GM12878 (cell line): Measurements from ENCODE around the gene BPNT1. TPM values are rescaled to one million over a fixed set of nuclear protein-coding genes. Genes with fewer than 3 reads are reported as not detected.

Source experiments
- ATAC-seq: fragments of 200-7000 bp; cut with Tn5 transposase; 3 replicates; pipeline ENCODE4 v1.9.1; 2020; ENCODE audit warnings: mild to moderate bottlenecking, moderate library complexity
- BruUV-seq: library from RNA; stranded (reverse); fragments of 400-500 nt; replicated peaks from 2 replicates; lab custom pipeline; 2021; lab: Mats Ljungman, UMichigan
- CTCF ChIA-PET: fragments of 300-600 bp; sonication (Branson Sonifier 250); formaldehyde crosslinking; extraction: SDS; loops from one replicate; lab custom pipeline; 2021; ENCODE audit warnings: inconsistent platforms; lab: Yijun Ruan, JAX
- POLR2A ChIA-PET: fragments of 350-600 bp; formaldehyde crosslinking; extraction: SDS; loops from one replicate; lab custom pipeline; 2021; ENCODE audit warnings: inconsistent platforms; lab: Charles Lee
- RAD21 ChIA-PET: fragments of 300-600 bp; sonication (Branson Sonifier 250); formaldehyde crosslinking; loops from one replicate; lab custom pipeline; 2023; ENCODE audit warnings: antibody characterized with exemption; ENCODE audit not compliant: unreplicated experiment; lab: Charles Lee
- SMC1A ChIA-PET: fragments of 300-600 bp; sonication (Branson Sonifier 250); formaldehyde crosslinking; loops from one replicate; lab custom pipeline; 2023; ENCODE audit not compliant: unreplicated experiment, uncharacterized antibody; lab: Charles Lee
- DNase-seq: peaks from one replicate; pipeline ENCODE4 v3.0.0-alpha.2; 2011; ENCODE audit warnings: low read depth, low spot score
- FAIRE-seq: peaks from 3 replicates; lab custom pipeline; 2011; peaks lifted over from hg19 to GRCh38; lab: Jason Lieb, UNC
- H2AFZ ChIP-seq: 2 replicates; pipeline ENCODE4 v1.6.0; 2011; ENCODE audit warnings: low read depth, low read length, control low read depth; ENCODE audit not compliant: control insufficient read depth
- H3K27ac ChIP-seq: 2 replicates; pipeline ENCODE4 v1.5.1; 2011; ENCODE audit warnings: control low read depth; ENCODE audit not compliant: control insufficient read depth, insufficient read depth
- H3K27me3 ChIP-seq, 2 experiments: replicated peaks in 1 of 2; 2 replicates each; pipeline versions ENCODE4 v1.6.0 to v1.6.1; 2011; ENCODE audit warnings: low read length in 1 of 2; ENCODE audit not compliant: control insufficient read depth in 2 of 2, insufficient read depth in 2 of 2
- H3K36me3 ChIP-seq, 2 experiments: 2 replicates each; pipeline ENCODE4 v1.5.1; 2011; ENCODE audit warnings: low read length in 1 of 2; ENCODE audit not compliant: control insufficient read depth in 2 of 2, insufficient read depth in 2 of 2
- H3K4me1 ChIP-seq: 2 replicates; pipeline ENCODE4 v1.6.1; 2011; ENCODE audit warnings: mild to moderate bottlenecking, low read length, moderate library complexity, mixed read lengths; ENCODE audit not compliant: control insufficient read depth, insufficient read depth
- H3K4me2 ChIP-seq: 2 replicates; pipeline ENCODE4 v1.6.0; 2011; ENCODE audit warnings: control low read depth; ENCODE audit not compliant: control insufficient read depth, insufficient read depth
- H3K4me3 ChIP-seq: fragments of 200-600 bp; sonication (generic); 2 replicates; pipeline ENCODE4 v1.5.1; 2016
- H3K79me2 ChIP-seq: 2 replicates; pipeline ENCODE4 v1.6.0; 2011; ENCODE audit warnings: low read length; ENCODE audit not compliant: control insufficient read depth, insufficient read depth
- H3K9ac ChIP-seq: 2 replicates; pipeline ENCODE4 v1.8.0; 2011; ENCODE audit warnings: low read length, control low read depth, mixed read lengths; ENCODE audit not compliant: control insufficient read depth, insufficient read depth
- H3K9me3 ChIP-seq: replicated peaks from 3 replicates; pipeline ENCODE4 v1.5.1; 2011; ENCODE audit warnings: mild to moderate bottlenecking, low read length; ENCODE audit not compliant: control insufficient read depth, insufficient read depth
- H4K20me1 ChIP-seq: 2 replicates; pipeline ENCODE4 v1.6.0; 2011; ENCODE audit not compliant: control insufficient read depth, insufficient read depth
- BHLHE40 ChIP-seq, 2 experiments: fragments of 450-650 bp in 1 of 2; IDR thresholded peaks; 2 replicates each; pipeline ENCODE4 v1.6.1; 2011 to 2017; ENCODE audit warnings: low read depth in 2 of 2, borderline replicate concordance in 1 of 2, improper control_type of control experiment in 1 of 2, low read length in 1 of 2, mild to moderate bottlenecking in 1 of 2
- DPF2 ChIP-seq: fragments of 450-650 bp; IDR thresholded peaks from 2 replicates; pipeline ENCODE4 v1.6.1; 2017; ENCODE audit warnings: mild to moderate bottlenecking
- EED ChIP-seq: sonication (generic); IDR thresholded peaks from 2 replicates; pipeline ENCODE4 v1.6.1; 2016; ENCODE audit warnings: antibody characterized with exemption, low read depth
- GABPA ChIP-seq: IDR thresholded peaks from 2 replicates; pipeline ENCODE4 v1.6.1; 2014; ENCODE audit warnings: antibody characterized with exemption, low read depth, mild to moderate bottlenecking, inconsistent platforms
- KAT2A ChIP-seq: conservative IDR thresholded peaks from 2 replicates; pipeline ENCODE4 v1.6.1; 2011; ENCODE audit warnings: low read depth, low read length; ENCODE audit not compliant: control insufficient read depth
- MAX ChIP-seq: IDR thresholded peaks from 2 replicates; pipeline ENCODE4 v1.6.1; 2012; ENCODE audit warnings: low read depth, low read length, improper control_type of control experiment
- MYB ChIP-seq: fragments of 150-350 bp; IDR thresholded peaks from 2 replicates; pipeline ENCODE4 v1.6.1; 2014; ENCODE audit warnings: mild to moderate bottlenecking, low read depth, low read length, borderline replicate concordance
- NFXL1 ChIP-seq: fragments of 450-650 bp; IDR thresholded peaks from 2 replicates; pipeline ENCODE4 v1.6.1; 2017; ENCODE audit warnings: antibody characterized with exemption, mild to moderate bottlenecking, borderline replicate concordance
- NR2F1 ChIP-seq: fragments of 450-650 bp; conservative IDR thresholded peaks from 2 replicates; pipeline ENCODE4 v1.6.1; 2017; ENCODE audit warnings: mild to moderate bottlenecking
- SP1 ChIP-seq: IDR thresholded peaks from one replicate; pipeline ENCODE4 v1.6.1; 2011; ENCODE audit warnings: low read depth, low read length
- WGBS: methylation state at CpG from one replicate; pipeline ENCODE4 v1.1.6; 2016; ENCODE audit warnings: low lambda C conversion rate; ENCODE audit not compliant: insufficient replicate concordance, insufficient coverage; ENCODE audit errors: missing lambda C conversion rate; 5-methylcytosine and 5-hydroxymethylcytosine counted together
- in situ Hi-C: fragments of 300-500 bp; cut with MboI; formaldehyde crosslinking; loops from 9 replicates; pipeline ENCODE4 v1.14.3; 2018; ENCODE audit warnings: mixed read lengths
- intact Hi-C: fragments of 100-400 bp; cut with micrococcal nuclease; formaldehyde crosslinking; loops from one replicate; pipeline ENCODE4 v1.14.2; 2022; ENCODE audit not compliant: unreplicated experiment
- polyA plus RNA-seq, 11 experiments: library from polyadenylated mRNA; depleted of rRNA in 4 of 11; unstranded in 6 of 11; stranded (reverse) in 5 of 11; fragments of >200 nt; fragmentation: Nextera tagmentation in 4 of 11; fragmentation: Illumina TruSeq in 1 of 11; extraction: Ambion mirVana in 4 of 11; extraction: Trizol in 1 of 11; gene quantifications; 1 replicate in 1 of 11; 2 replicates in 10 of 11; pipeline versions ENCODE4 v1.2.1 to v1.2.3, GENCODE V29; 2011 to 2016; ENCODE audit warnings: inconsistent platforms in 2 of 11, missing spikeins in 2 of 11, low read depth in 1 of 11
- total RNA-seq, 4 experiments: library from RNA; depleted of rRNA in 3 of 4; stranded (reverse); fragments of >200 nt in 3 of 4; fragmentation: Illumina TruSeq in 1 of 4; extraction: Trizol in 1 of 4; gene quantifications; 2 replicates each; pipeline versions ENCODE4 v1.2.1 to v1.2.3, GENCODE V29; 2013 to 2021
- TF ChIP-seq, protein P1 (sequence below): IDR thresholded peaks from 2 replicates; pipeline ENCODE4 v1.6.1; 2012; ENCODE audit warnings: improper control_type of control experiment, low read depth, low read length; ENCODE audit not compliant: insufficient replicate concordance
- TF ChIP-seq, protein P2 (sequence below): IDR thresholded peaks from 2 replicates; pipeline ENCODE4 v1.6.1; 2011; ENCODE audit warnings: low read depth, mild to moderate bottlenecking, low read length, moderate library complexity, borderline replicate concordance; ENCODE audit errors: extremely low read depth
- TF ChIP-seq, protein P3 (sequence below), 3 experiments: IDR thresholded peaks in 2 of 3; conservative IDR thresholded peaks in 1 of 3; 2 replicates each; pipeline ENCODE4 v1.5.1; 2011; ENCODE audit warnings: low read depth in 3 of 3, low read length in 3 of 3, mild to moderate bottlenecking in 3 of 3, control low read depth in 2 of 3, moderate library complexity in 2 of 3, inconsistent platforms in 1 of 3, mixed read lengths in 1 of 3; ENCODE audit not compliant: control insufficient read depth in 2 of 3, insufficient read depth in 1 of 3; ENCODE audit errors: extremely low read depth in 1 of 3

BPNT1 gene
- total and polyA plus RNA-seq, 10 of the 15 experiments (the other 5 are each of a cell fraction or from before 2014, with no cell fraction given): 35.5 to 78.4 (median 45.4) TPM

DNA sequence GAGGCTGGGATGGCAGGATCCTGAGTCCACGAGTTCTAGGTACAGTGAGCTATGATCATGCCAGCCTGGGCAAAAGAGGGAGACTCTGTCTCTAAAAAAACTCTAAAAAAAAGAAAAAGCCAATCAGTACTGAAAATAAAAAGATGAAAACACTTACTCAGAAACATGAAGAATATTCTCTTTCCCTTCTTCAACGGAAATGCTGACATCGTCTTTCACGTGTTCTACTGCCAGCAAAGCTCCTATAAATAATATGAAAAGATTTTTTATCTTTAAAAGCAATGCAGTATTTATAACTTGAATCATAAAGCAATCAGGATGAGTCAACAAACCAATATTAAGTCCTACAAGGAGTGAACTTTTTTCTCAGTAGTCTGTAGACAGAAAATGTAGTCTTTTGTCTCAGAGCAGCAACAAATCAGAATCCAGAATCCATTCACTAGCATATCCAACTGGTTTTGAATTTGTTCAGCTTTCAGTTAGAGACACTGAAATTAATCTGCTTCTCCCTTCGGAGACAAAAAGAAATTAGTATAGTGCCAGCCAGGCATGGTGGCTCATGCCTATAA lies 49.5 kb downstream of the BPNT1 start (continued):
- TF ChIP-seq, protein P1, sequence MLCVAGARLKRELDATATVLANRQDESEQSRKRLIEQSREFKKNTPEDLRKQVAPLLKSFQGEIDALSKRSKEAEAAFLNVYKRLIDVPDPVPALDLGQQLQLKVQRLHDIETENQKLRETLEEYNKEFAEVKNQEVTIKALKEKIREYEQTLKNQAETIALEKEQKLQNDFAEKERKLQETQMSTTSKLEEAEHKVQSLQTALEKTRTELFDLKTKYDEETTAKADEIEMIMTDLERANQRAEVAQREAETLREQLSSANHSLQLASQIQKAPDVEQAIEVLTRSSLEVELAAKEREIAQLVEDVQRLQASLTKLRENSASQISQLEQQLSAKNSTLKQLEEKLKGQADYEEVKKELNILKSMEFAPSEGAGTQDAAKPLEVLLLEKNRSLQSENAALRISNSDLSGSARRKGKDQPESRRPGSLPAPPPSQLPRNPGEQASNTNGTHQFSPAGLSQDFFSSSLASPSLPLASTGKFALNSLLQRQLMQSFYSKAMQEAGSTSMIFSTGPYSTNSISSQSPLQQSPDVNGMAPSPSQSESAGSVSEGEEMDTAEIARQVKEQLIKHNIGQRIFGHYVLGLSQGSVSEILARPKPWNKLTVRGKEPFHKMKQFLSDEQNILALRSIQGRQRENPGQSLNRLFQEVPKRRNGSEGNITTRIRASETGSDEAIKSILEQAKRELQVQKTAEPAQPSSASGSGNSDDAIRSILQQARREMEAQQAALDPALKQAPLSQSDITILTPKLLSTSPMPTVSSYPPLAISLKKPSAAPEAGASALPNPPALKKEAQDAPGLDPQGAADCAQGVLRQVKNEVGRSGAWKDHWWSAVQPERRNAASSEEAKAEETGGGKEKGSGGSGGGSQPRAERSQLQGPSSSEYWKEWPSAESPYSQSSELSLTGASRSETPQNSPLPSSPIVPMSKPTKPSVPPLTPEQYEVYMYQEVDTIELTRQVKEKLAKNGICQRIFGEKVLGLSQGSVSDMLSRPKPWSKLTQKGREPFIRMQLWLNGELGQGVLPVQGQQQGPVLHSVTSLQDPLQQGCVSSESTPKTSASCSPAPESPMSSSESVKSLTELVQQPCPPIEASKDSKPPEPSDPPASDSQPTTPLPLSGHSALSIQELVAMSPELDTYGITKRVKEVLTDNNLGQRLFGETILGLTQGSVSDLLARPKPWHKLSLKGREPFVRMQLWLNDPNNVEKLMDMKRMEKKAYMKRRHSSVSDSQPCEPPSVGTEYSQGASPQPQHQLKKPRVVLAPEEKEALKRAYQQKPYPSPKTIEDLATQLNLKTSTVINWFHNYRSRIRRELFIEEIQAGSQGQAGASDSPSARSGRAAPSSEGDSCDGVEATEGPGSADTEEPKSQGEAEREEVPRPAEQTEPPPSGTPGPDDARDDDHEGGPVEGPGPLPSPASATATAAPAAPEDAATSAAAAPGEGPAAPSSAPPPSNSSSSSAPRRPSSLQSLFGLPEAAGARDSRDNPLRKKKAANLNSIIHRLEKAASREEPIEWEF: no peak
- TF ChIP-seq, all 136 proteins: peak for 0

GRCh38 chr1:220038640-220039039 lies 50.9 kb downstream of the BPNT1 start:
- Histone ChIP-seq H3K4me1 (peaks cover 2% of the 10 kb centered on the region; the same call in 1 of the 2 replicates), H3K36me3 (peaks cover 1 to 8% of the 10 kb centered on the region in 2 experiments; a peak in 3 of 4 replicates), H3K79me2 (peaks cover 39% of the 10 kb centered on the region), H3K27ac (no peak overlapping the region), H4K20me1 (no peaks in the 10 kb centered on the region), H3K4me3 (0 out of 2 replicates have a peak overlapping the region, but pooled peaks have one; percentile 1), H3K9ac (no peak overlapping the region), H3K9me3 (no peaks in the 10 kb centered on the region), H3K27me3 (no peaks in the 10 kb centered on the region), H3K4me2 (no peak overlapping the region), H2AFZ (no peak overlapping the region)
- CTCF ChIA-PET: interaction anchor here (0.9 to 1.7 kb wide), 3 partner anchors 13 to 49 kb away, joined by 3 to 4 read pairs (median 3); no protein-coding TSS in a partner anchor
- RAD21 ChIA-PET: interaction anchor here (0.8 to 1.2 kb wide), 3 partner anchors 19 to 50 kb away, joined by 3 read pairs; partner anchors contain the start of gene BPNT1
- intact Hi-C loops (no loop called here), in situ Hi-C loops (no loop called here)
- SMC1A ChIA-PET: interaction anchor here (1.4 kb wide), 1 partner anchor 13 kb away, joined by 4 read pairs; no protein-coding TSS in a partner anchor
- 83% methylated on average over 4 of the region's 4 CpGs for WGBS
- no peak for FAIRE-seq
- ATAC-seq: peak; percentile 32
- no peak for DNase-seq
- no TSS peak for BruUV-seq
- POLR2A ChIA-PET: interaction anchor here (0.9 kb wide), 1 partner anchor 9 kb away, joined by 3 read pairs; no protein-coding TSS in a partner anchor
- TF ChIP-seq GABPA (no peak), SP1 (no peak), EED (no peak), NR2F1 (no peak), MYB (no peak), DPF2 (no peak), MAX (no peak), KAT2A (no peak), BHLHE40 (IDR thresholded peaks at IDR 0.05; ENCODE audit: borderline replicate concordance in 1 of 2, low read depth in 2 of 2, low read length in 1 of 2) (no peak), NFXL1 (no peak)
- TF ChIP-seq, protein P2, sequence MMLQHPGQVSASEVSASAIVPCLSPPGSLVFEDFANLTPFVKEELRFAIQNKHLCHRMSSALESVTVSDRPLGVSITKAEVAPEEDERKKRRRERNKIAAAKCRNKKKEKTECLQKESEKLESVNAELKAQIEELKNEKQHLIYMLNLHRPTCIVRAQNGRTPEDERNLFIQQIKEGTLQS: no peak
- TF ChIP-seq, protein P3, sequence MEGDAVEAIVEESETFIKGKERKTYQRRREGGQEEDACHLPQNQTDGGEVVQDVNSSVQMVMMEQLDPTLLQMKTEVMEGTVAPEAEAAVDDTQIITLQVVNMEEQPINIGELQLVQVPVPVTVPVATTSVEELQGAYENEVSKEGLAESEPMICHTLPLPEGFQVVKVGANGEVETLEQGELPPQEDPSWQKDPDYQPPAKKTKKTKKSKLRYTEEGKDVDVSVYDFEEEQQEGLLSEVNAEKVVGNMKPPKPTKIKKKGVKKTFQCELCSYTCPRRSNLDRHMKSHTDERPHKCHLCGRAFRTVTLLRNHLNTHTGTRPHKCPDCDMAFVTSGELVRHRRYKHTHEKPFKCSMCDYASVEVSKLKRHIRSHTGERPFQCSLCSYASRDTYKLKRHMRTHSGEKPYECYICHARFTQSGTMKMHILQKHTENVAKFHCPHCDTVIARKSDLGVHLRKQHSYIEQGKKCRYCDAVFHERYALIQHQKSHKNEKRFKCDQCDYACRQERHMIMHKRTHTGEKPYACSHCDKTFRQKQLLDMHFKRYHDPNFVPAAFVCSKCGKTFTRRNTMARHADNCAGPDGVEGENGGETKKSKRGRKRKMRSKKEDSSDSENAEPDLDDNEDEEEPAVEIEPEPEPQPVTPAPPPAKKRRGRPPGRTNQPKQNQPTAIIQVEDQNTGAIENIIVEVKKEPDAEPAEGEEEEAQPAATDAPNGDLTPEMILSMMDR (IDR thresholded peaks at IDR 0.05 in 2 of 3, conservative IDR thresholded peaks at IDR 0.05 in 1 of 3; ENCODE audit: control insufficient read depth in 2 of 3, extremely low read depth in 1 of 3, insufficient read depth in 1 of 3, low read depth in 3 of 3, low read length in 3 of 3): no peak
